GM18505 (cell line): Measurements from ENCODE around the gene ACSL6.

Experiments
- ATAC-seq: cut with Tn5 transposase; IDR thresholded peaks from one replicate; pipeline ENCODE4 v1.9.1; 2021; ENCODE audit not compliant: unreplicated experiment
- POLR2A ChIP-seq: IDR thresholded peaks from 4 replicates; pipeline ENCODE4 v1.6.1; 2011; ENCODE audit warnings: borderline replicate concordance; ENCODE audit not compliant: insufficient read depth, insufficient read length; ENCODE audit errors: extremely low read depth

ACSL6 gene

GRCh38 chr5:131959906-131960305 is 51.6 kb downstream of the ACSL6 start:
- TF ChIP-seq POLR2A: no peak
- ATAC-seq: no peak

GRCh38 chr5:131959136-131959535 is 52.3 kb downstream of the ACSL6 start:
- no peak for TF ChIP-seq POLR2A
- ATAC-seq: no peak

- TF ChIP-seq POLR2A: no peak
- no peak for ATAC-seq
Measured at GRCh38 chr5:131957721-131958441, 53.6 kb downstream of the ACSL6 start.

GRCh38 chr5:131953969-131954368 is 57.5 kb downstream of the ACSL6 start:
- ATAC-seq: no peak
- TF ChIP-seq POLR2A: no peak

- no peak for ATAC-seq
- no peak for TF ChIP-seq POLR2A
Measured at GRCh38 chr5:131952301-131952857, 59.1 kb downstream of the ACSL6 start.

- no peak for ATAC-seq
- TF ChIP-seq POLR2A: no peak
Measured at GRCh38 chr5:131950706-131951105, 60.8 kb downstream of the ACSL6 start.

- no peak for TF ChIP-seq POLR2A
- no peak for ATAC-seq
Measured at GRCh38 chr5:131947445-131947844, 64.0 kb downstream of the ACSL6 start.

- no peak for ATAC-seq
Measured at GRCh38 chr5:131945551-131946168, 65.8 kb downstream of the ACSL6 start, which contains the start of gene MEIKIN. MEIKIN (minus strand) TSS chr5:131945663; CDS start chr5:131945505, 158 bp downstream.

GRCh38 chr5:131944702-131945550 is 66.5 kb downstream of the ACSL6 start:
- no peak for ATAC-seq
- TF ChIP-seq POLR2A: no peak

More at GRCh38 chr5:131945551-131946168, 65.8 kb downstream of the ACSL6 start, which contains the start of gene MEIKIN:
- no peak for TF ChIP-seq POLR2A

GRCh38 chr5:131943916-131944315 is 67.5 kb downstream of the ACSL6 start:
- TF ChIP-seq POLR2A: no peak
- ATAC-seq: no peak

- no peak for ATAC-seq
- no peak for TF ChIP-seq POLR2A
Measured at GRCh38 chr5:131942016-131942415, 69.4 kb downstream of the ACSL6 start.

- no peak for TF ChIP-seq POLR2A
- no peak for ATAC-seq
Measured at GRCh38 chr5:131939690-131940345, 71.6 kb downstream of the ACSL6 start.

GRCh38 chr5:131932235-131932634 is 79.2 kb downstream of the ACSL6 start:
- no peak for ATAC-seq
- TF ChIP-seq POLR2A: no peak

- no peak for TF ChIP-seq POLR2A
- no peak for ATAC-seq
Measured at GRCh38 chr5:131928957-131929356, 82.5 kb downstream of the ACSL6 start.

GRCh38 chr5:131926168-131926567 is 85.3 kb downstream of the ACSL6 start:
- no peak for ATAC-seq
- no peak for TF ChIP-seq POLR2A
